Measurements from ENCODE around the gene PTH1R.

GRCh38 chr3:46843508-46843907 is 34.0 kb upstream of the PTH1R start:
- TF ChIP-seq CTBP1 (IDR thresholded peaks at IDR 0.05; ENCODE audit: borderline replicate concordance) (no peak), FOXM1 (IDR thresholded peaks at IDR 0.05; ENCODE audit: borderline replicate concordance) (no peak), NFRKB (IDR thresholded peaks at IDR 0.05) (no peak), LEF1 (IDR thresholded peaks at IDR 0.05; ENCODE audit: borderline replicate concordance) (no peak), ELF4 (IDR thresholded peaks at IDR 0.05) (no peak), L3MBTL2 (conservative IDR thresholded peaks at IDR 0.05) (no peak), ARNT (IDR thresholded peaks at IDR 0.05) (no peak), HDGF (IDR thresholded peaks at IDR 0.05; ENCODE audit: borderline replicate concordance) (no peak), SP1 (IDR thresholded peaks at IDR 0.05) (no peak), SUZ12 (IDR thresholded peaks at IDR 0.05) (no peak)
